NCI-H1092 treated with DMSO at 0.1 percent for 48 hours (cell line): ENCODE results near the gene CPB1.

Experiments used
- DNase-seq: peaks from one replicate; lab custom pipeline; 2025; lab: John Stamatoyannopoulos, UW

Gene CPB1

GRCh38 chr3:148833223-148833622 is 5.6 kb downstream of the CPB1 start:
- DNase-seq: no peak

- DNase-seq: no peak
These were observed 12.2 kb downstream of the CPB1 start for GRCh38 chr3:148839805-148840204.

GRCh38 chr3:148840451-148840850 is 12.8 kb downstream of the CPB1 start:
- no peak for DNase-seq

GRCh38 chr3:148845756-148846395 is 18.3 kb downstream of the CPB1 start:
- no peak for DNase-seq

- DNase-seq: no peak
These were observed 19.7 kb downstream of the CPB1 start for GRCh38 chr3:148847351-148847750.

GRCh38 chr3:148848410-148848809 is 20.8 kb downstream of the CPB1 start:
- DNase-seq: no peak

- no peak for DNase-seq
These were observed 24.8 kb downstream of the CPB1 start for GRCh38 chr3:148852271-148852992.

GRCh38 chr3:148853076-148853475 is 25.5 kb downstream of the CPB1 start:
- no peak for DNase-seq

GRCh38 chr3:148854061-148854460 is 26.4 kb downstream of the CPB1 start:
- no peak for DNase-seq

- no peak for DNase-seq
These were observed 28.8 kb downstream of the CPB1 start for GRCh38 chr3:148856384-148856783.

GRCh38 chr3:148857316-148857715 is 29.7 kb downstream of the CPB1 start:
- DNase-seq: no peak

- peak; percentile 47 for DNase-seq
These were observed 33.8 kb downstream of the CPB1 start for GRCh38 chr3:148861277-148861869.

GRCh38 chr3:148863297-148863696 is 35.7 kb downstream of the CPB1 start:
- DNase-seq: no peak

- DNase-seq: no peak
These were observed 36.2 kb downstream of the CPB1 start for GRCh38 chr3:148863814-148864213.

GRCh38 chr3:148865049-148865448 is 37.4 kb downstream of the CPB1 start, which contains the start of gene CPA3:
Gene CPA3, plus strand, starts transcription at chr3:148865296. Its CDS starts 12 bp downstream, at chr3:148865308.
- DNase-seq: no peak

GRCh38 chr3:148866261-148866660 is 38.6 kb downstream of the CPB1 start:
- no peak for DNase-seq

GRCh38 chr3:148873270-148873927 is 45.8 kb downstream of the CPB1 start:
- DNase-seq: peak; percentile 7

GRCh38 chr3:148873977-148874376 is 46.4 kb downstream of the CPB1 start:
- no peak for DNase-seq

- no peak for DNase-seq
These were observed 50.5 kb downstream of the CPB1 start for GRCh38 chr3:148878095-148878494.

GRCh38 chr3:148879256-148879655 is 51.6 kb downstream of the CPB1 start:
- no peak for DNase-seq

GRCh38 chr3:148880681-148881080 is 53.1 kb downstream of the CPB1 start:
- no peak for DNase-seq

- DNase-seq: no peak
These were observed 53.7 kb downstream of the CPB1 start for GRCh38 chr3:148881286-148881685.

- peak; percentile 25 for DNase-seq
These were observed 54.7 kb downstream of the CPB1 start for GRCh38 chr3:148882288-148882687.
